Erythroblast (primary cell): ENCODE results near the gene SYK.

ENCODE experiments used
- GATA1 ChIP-seq: IDR thresholded peaks from 2 replicates; pipeline ENCODE4 v1.6.1; 2011; ENCODE audit warnings: low read depth, mild to moderate bottlenecking, control low read depth, low read length, moderate library complexity
- POLR2A ChIP-seq: IDR thresholded peaks from 2 replicates; pipeline ENCODE4 v1.6.1; 2011; ENCODE audit warnings: mild to moderate bottlenecking, low read length

GRCh38 chr9:90864779-90865178, 63.2 kb downstream of the SYK start:
- TF ChIP-seq POLR2A (no peak), GATA1 (no peak)
